CD4-positive, alpha-beta T cell (primary cell): ENCODE data around the gene GALNT14. TPM values are rescaled to one million over a fixed set of nuclear protein-coding genes. Genes with fewer than 3 reads are reported as not detected.

ENCODE experiments used
- ATAC-seq: fragments of 200-7000 bp; cut with Tn5 transposase; one replicate; pipeline ENCODE4 v1.10.0; 2022; ENCODE audit warnings: mild to moderate bottlenecking; ENCODE audit not compliant: poor library complexity
- CTCF ChIA-PET: fragments of 350-600 bp; sonication (Branson Sonifier 250); formaldehyde crosslinking; loops from one replicate; lab custom pipeline; 2021; ENCODE audit warnings: antibody characterized with exemption, inconsistent platforms; lab: Charles Lee
- POLR2A ChIA-PET: fragments of 350-600 bp; sonication (Branson Sonifier 250); formaldehyde crosslinking; loops from one replicate; lab custom pipeline; 2021; ENCODE audit warnings: antibody characterized with exemption, inconsistent platforms; lab: Charles Lee
- DNase-seq, 14 experiments: peaks; one replicate each; pipeline ENCODE4 v3.0.0-alpha.2; 2013 to 2020; ENCODE audit warnings: mixed read lengths in 2 of 14
- H3K27ac ChIP-seq, 2 donors: one replicate each; pipeline versions ENCODE4 v1.5.1 to v1.7.0; 2013; ENCODE audit warnings: low read length in 2 of 2, low read depth in 1 of 2, mild to moderate bottlenecking in 1 of 2
- H3K27me3 ChIP-seq, 2 experiments: 1 replicate in 1 of 2; 2 replicates in 1 of 2; pipeline versions ENCODE4 v1.6.1 to v1.7.0; 2013; ENCODE audit warnings: low read length in 2 of 2, control low read depth in 1 of 2, mild to moderate bottlenecking in 1 of 2, moderate library complexity in 1 of 2; ENCODE audit not compliant: insufficient read depth in 2 of 2, control insufficient read depth in 1 of 2
- H3K36me3 ChIP-seq: one replicate; pipeline ENCODE4 v1.6.1; 2013; ENCODE audit warnings: low read length, control low read depth; ENCODE audit not compliant: insufficient read depth
- H3K4me1 ChIP-seq: one replicate; pipeline ENCODE4 v1.6.1; 2013; ENCODE audit warnings: low read length, control low read depth; ENCODE audit not compliant: insufficient read depth
- H3K4me3 ChIP-seq: one replicate; pipeline ENCODE4 v1.5.1; 2013; ENCODE audit warnings: mild to moderate bottlenecking, low read length, moderate library complexity
- H3K9me3 ChIP-seq, 2 experiments: 1 replicate in 1 of 2; 2 replicates in 1 of 2; pipeline versions ENCODE4 v1.6.1 to v1.7.0; 2013; ENCODE audit warnings: low read length in 2 of 2, mild to moderate bottlenecking in 2 of 2, control low read depth in 1 of 2, moderate library complexity in 1 of 2; ENCODE audit not compliant: control insufficient read depth in 1 of 2, insufficient read depth in 1 of 2
- H3K27ac Mint-ChIP-seq: one replicate; pipeline ENCODE4 v1.8.0; 2020; ENCODE audit warnings: mixed read lengths
- H3K27me3 Mint-ChIP-seq: one replicate; pipeline ENCODE4 v1.8.0; 2021; ENCODE audit warnings: mixed read lengths
- H3K36me3 Mint-ChIP-seq: one replicate; pipeline ENCODE4 v1.8.0; 2021; ENCODE audit warnings: low read depth, mixed read lengths
- H3K4me1 Mint-ChIP-seq: one replicate; pipeline ENCODE4 v1.8.0; 2021; ENCODE audit warnings: low read depth, mixed read lengths
- H3K4me3 Mint-ChIP-seq: one replicate; pipeline ENCODE4 v1.8.0; 2020; ENCODE audit warnings: mild to moderate bottlenecking, mixed read lengths
- H3K9me3 Mint-ChIP-seq: one replicate; pipeline ENCODE4 v1.8.0; 2020; ENCODE audit warnings: mixed read lengths
- CTCF ChIP-seq: fragments of 200-600 bp; IDR thresholded peaks from one replicate; pipeline ENCODE4 v1.8.0; 2022; ENCODE audit warnings: antibody characterized with exemption, mild to moderate bottlenecking
- intact Hi-C, 2 experiments: fragments of 100-400 bp; cut with DNase I in 1 of 2; cut with micrococcal nuclease in 1 of 2; formaldehyde crosslinking; loops; one replicate each; pipeline versions ENCODE4 v1.15.1 to v1.9.0; 2023 to 2025; cut with DNase I, micrococcal nuclease
- total RNA-seq, 174 experiments: library from RNA in 2 of 174; stranded (reverse) in 2 of 174; gene quantifications; one replicate each; pipeline ENCODE4 v1.2.3 and lab custom pipeline; 2021 to 2026

The GALNT14 gene
- total RNA-seq, 2 experiments from 2014 or later, result not detected

GRCh38 chr2:31014516-31014915, 123.7 kb downstream of the GALNT14 start:
- Histone ChIP-seq H3K27ac (no peak overlapping the region), H3K27me3 (no peaks in the 10 kb centered on the region), H3K9me3 (no peaks in the 10 kb centered on the region), H3K4me3 (no peak overlapping the region), H3K36me3 (no peaks in the 10 kb centered on the region), H3K4me1 (no peaks in the 10 kb centered on the region)
- Mint-ChIP-seq H3K27me3 (peaks cover 12% of the 10 kb centered on the region), H3K27ac (no peak overlapping the region), H3K36me3 (no peaks in the 10 kb centered on the region), H3K4me1 (no peaks in the 10 kb centered on the region), H3K9me3 (no peaks in the 10 kb centered on the region), H3K4me3 (no peak overlapping the region)
- no peak for ATAC-seq
- POLR2A ChIA-PET, result no interaction called here
- no peak for TF ChIP-seq CTCF
- intact Hi-C loops, result no loop called here
- no peak for DNase-seq
- CTCF ChIA-PET, result no interaction called here

GRCh38 chr2:31013301-31013700, 124.9 kb downstream of the GALNT14 start:
- no peaks in the 10 kb centered on the region for H3K9me3 ChIP-seq
- DNase-seq (no peak), ATAC-seq (no peak)
- Mint-ChIP-seq H3K27ac (no peak overlapping the region), H3K9me3 (no peaks in the 10 kb centered on the region), H3K4me3 (no peak overlapping the region), H3K4me1 (no peaks in the 10 kb centered on the region), H3K36me3 (no peaks in the 10 kb centered on the region), H3K27me3 (peaks cover 17% of the 10 kb centered on the region)
- H3K4me3 ChIP-seq, result no peak overlapping the region
- H3K27me3 ChIP-seq, result no peaks in the 10 kb centered on the region
- no peak overlapping the region for H3K27ac ChIP-seq
- H3K4me1 ChIP-seq, result no peaks in the 10 kb centered on the region
- H3K36me3 ChIP-seq, result no peaks in the 10 kb centered on the region
- ChIA-PET POLR2A (no interaction called here), CTCF (no interaction called here)
- TF ChIP-seq CTCF, result no peak
- intact Hi-C loops, result no loop called here

- DNase-seq, result no peak
- Mint-ChIP-seq H3K4me1 (no peaks in the 10 kb centered on the region), H3K36me3 (no peaks in the 10 kb centered on the region), H3K9me3 (no peaks in the 10 kb centered on the region), H3K27ac (no peak overlapping the region), H3K27me3 (peaks cover 17% of the 10 kb centered on the region), H3K4me3 (no peak overlapping the region)
- TF ChIP-seq CTCF, result no peak
- Histone ChIP-seq H3K9me3 (no peaks in the 10 kb centered on the region), H3K27ac (no peak overlapping the region), H3K36me3 (no peaks in the 10 kb centered on the region), H3K4me1 (no peaks in the 10 kb centered on the region), H3K4me3 (no peak overlapping the region), H3K27me3 (no peaks in the 10 kb centered on the region)
- ChIA-PET CTCF (no interaction called here), POLR2A (no interaction called here)
- intact Hi-C loops, result no loop called here
- no peak for ATAC-seq
Measured at GRCh38 chr2:31012406-31012805, 125.8 kb downstream of the GALNT14 start.
